Suprapubic skin (tissue), 4 donors: ENCODE results near the gene ABHD3. TPM values are rescaled to one million over a fixed set of nuclear protein-coding genes. Genes with fewer than 3 reads are reported as not detected.
"Not testable (repeated sequence)": the region's sequence is repeated elsewhere in the genome, so short reads cannot be mapped to it uniquely, and the experiment has no call there.

Experiments
- DNase-seq, 2 donors: peaks; one replicate each; pipeline ENCODE4 v3.0.0-alpha.2; 2019; ENCODE audit warnings: low spot score in 2 of 2
- H3K27ac ChIP-seq: fragments of 200-600 bp; sonication (generic); one replicate; pipeline ENCODE4 v1.5.1; 2019
- H3K27me3 ChIP-seq: fragments of 200-600 bp; sonication (generic); one replicate; pipeline ENCODE4 v1.5.1; 2019
- H3K36me3 ChIP-seq: fragments of 200-600 bp; sonication (generic); one replicate; pipeline ENCODE4 v1.5.1; 2019
- H3K4me1 ChIP-seq: fragments of 200-600 bp; sonication (generic); one replicate; pipeline ENCODE4 v1.5.1; 2019
- H3K4me3 ChIP-seq: fragments of 200-600 bp; sonication (generic); one replicate; pipeline ENCODE4 v1.5.1; 2019; ENCODE audit warnings: mild to moderate bottlenecking
- H3K9me3 ChIP-seq: fragments of 200-600 bp; sonication (generic); one replicate; pipeline ENCODE4 v1.5.1; 2019
- EP300 ChIP-seq: sonication (generic); formaldehyde crosslinking; IDR thresholded peaks from one replicate; pipeline ENCODE4 v1.6.1; 2017; ENCODE audit warnings: antibody characterized with exemption
- POLR2A ChIP-seq, 2 donors: fragments of 450-650 bp; IDR thresholded peaks; one replicate each; pipeline ENCODE4 v1.6.1; 2017; ENCODE audit warnings: antibody characterized with exemption in 2 of 2, mild to moderate bottlenecking in 2 of 2, moderate library complexity in 2 of 2
- POLR2AphosphoS5 ChIP-seq, 3 donors: sonication (generic); formaldehyde crosslinking; IDR thresholded peaks; one replicate each; pipeline ENCODE4 v1.6.1; 2017; ENCODE audit warnings: antibody characterized with exemption in 3 of 3
- WGBS: methylation state at CpG from one replicate; pipeline ENCODE4 v1.1.5; 2018; 5-methylcytosine and 5-hydroxymethylcytosine counted together
- total RNA-seq, 4 donors: library from RNA; depleted of rRNA; stranded (reverse); fragments of >200 nt; gene quantifications; one replicate each; pipeline ENCODE4 v1.1.0, GENCODE V29; 2016
- TF ChIP-seq, protein P1 (sequence below), 2 donors: fragments of 200-600 bp in 1 of 2; fragments of 450-650 bp in 1 of 2; sonication (generic) in 1 of 2; IDR thresholded peaks; one replicate each; pipeline ENCODE4 v1.5.1; 2016 to 2019; ENCODE audit warnings: antibody characterized with exemption in 2 of 2, mild to moderate bottlenecking in 1 of 2, moderate library complexity in 1 of 2

The ABHD3 gene
- total RNA-seq, 4 donors from 2014 or later, result 4.7 to 18.5 (median 6.8) TPM

DNA sequence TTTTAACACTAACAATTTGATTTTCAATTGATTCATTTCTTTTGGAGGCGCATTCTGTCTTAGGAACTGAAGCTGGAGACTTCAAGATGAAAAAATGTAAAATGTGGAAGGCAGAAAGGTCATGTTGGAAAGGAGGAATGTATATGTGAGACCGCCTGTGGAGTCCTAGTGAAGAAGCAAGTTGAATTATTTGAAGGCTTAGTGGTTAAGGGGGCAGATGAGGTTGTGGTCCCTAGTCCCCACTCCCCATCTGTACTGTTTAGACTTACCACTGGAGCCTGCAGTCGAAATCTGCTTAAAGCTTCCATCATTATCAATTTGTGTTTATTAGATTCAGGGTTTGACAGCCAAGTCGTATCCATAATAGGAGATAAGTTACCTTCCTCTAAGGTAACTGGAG, 20.6 kb upstream of the ABHD3 start:
- H3K4me1 ChIP-seq, result no peaks in the 10 kb centered on the region
- H3K4me3 ChIP-seq, result no peak overlapping the region
- no peak for DNase-seq
- H3K9me3 ChIP-seq, result no peaks in the 10 kb centered on the region
- H3K36me3 ChIP-seq, result no peaks in the 10 kb centered on the region
- no peak overlapping the region for H3K27ac ChIP-seq
- WGBS, result 81% methylated on average over 4 of the region's 4 CpGs
- TF ChIP-seq, protein P1, sequence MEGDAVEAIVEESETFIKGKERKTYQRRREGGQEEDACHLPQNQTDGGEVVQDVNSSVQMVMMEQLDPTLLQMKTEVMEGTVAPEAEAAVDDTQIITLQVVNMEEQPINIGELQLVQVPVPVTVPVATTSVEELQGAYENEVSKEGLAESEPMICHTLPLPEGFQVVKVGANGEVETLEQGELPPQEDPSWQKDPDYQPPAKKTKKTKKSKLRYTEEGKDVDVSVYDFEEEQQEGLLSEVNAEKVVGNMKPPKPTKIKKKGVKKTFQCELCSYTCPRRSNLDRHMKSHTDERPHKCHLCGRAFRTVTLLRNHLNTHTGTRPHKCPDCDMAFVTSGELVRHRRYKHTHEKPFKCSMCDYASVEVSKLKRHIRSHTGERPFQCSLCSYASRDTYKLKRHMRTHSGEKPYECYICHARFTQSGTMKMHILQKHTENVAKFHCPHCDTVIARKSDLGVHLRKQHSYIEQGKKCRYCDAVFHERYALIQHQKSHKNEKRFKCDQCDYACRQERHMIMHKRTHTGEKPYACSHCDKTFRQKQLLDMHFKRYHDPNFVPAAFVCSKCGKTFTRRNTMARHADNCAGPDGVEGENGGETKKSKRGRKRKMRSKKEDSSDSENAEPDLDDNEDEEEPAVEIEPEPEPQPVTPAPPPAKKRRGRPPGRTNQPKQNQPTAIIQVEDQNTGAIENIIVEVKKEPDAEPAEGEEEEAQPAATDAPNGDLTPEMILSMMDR (IDR thresholded peaks at IDR 0.05), result no peak
- TF ChIP-seq POLR2AphosphoS5 (IDR thresholded peaks at IDR 0.05) (no peak), EP300 (no peak), POLR2A (IDR thresholded peaks at IDR 0.05) (no peak)
- H3K27me3 ChIP-seq, result no peaks in the 10 kb centered on the region

GRCh38 chr18:21722687-21723086, 18.1 kb upstream of the ABHD3 start:
- Histone ChIP-seq H3K36me3 (no peaks in the 10 kb centered on the region), H3K9me3 (no peaks in the 10 kb centered on the region), H3K4me3 (no peak overlapping the region), H3K27ac (no peak overlapping the region), H3K4me1 (no peaks in the 10 kb centered on the region), H3K27me3 (no peaks in the 10 kb centered on the region)
- WGBS, result 72% methylated on average over 2 of the region's 2 CpGs
- DNase-seq, result no peak
- TF ChIP-seq, protein P1 (IDR thresholded peaks at IDR 0.05), result no peak
- TF ChIP-seq POLR2A (IDR thresholded peaks at IDR 0.05) (no peak), POLR2AphosphoS5 (IDR thresholded peaks at IDR 0.05) (no peak), EP300 (no peak)

DNA sequence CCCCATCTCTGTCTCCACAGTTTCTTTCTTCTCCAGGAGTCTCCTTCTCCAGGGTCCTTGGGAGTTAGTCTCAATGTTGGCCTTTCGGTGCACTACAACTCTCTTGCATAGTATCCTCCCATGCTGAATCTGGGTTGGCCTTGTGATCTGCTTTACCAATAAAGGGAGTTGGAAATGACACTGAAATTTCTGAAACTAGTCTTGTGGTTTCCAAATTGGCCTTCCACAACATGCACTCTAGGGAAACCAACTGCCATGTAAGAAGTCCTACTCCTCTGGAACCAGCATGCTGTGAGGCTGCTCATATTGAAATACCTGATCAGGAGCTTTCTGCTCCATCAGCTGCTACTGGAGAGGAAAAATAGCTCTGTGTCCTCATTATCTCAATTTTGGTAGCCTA, 9.9 kb upstream of the ABHD3 start:
- WGBS, result 100% methylated on average over 1 of the region's 1 CpG
- TF ChIP-seq POLR2AphosphoS5 (IDR thresholded peaks at IDR 0.05) (no peak), EP300 (no peak), POLR2A (IDR thresholded peaks at IDR 0.05) (no peak)
- TF ChIP-seq, protein P1 (IDR thresholded peaks at IDR 0.05), result no peak
- no peak overlapping the region for H3K4me3 ChIP-seq

DNA sequence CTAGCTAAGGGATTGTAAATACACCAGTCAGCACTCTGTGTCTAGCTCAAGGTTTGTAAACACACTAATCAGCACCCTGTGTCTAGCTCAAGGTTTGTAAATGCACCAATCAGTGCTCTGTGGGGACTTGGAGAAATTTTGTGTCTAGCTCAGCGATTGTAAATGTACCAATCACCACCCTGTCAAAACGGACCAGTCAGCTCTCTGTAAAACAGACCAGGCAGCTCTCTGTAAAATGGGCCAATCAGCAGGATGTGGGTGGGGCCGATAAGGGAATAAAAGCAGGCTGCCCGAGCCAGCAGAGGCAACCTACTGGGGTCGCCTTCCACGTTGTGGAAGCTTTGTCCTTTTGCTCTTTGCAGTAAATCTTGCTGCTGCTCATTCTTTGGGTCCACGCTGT, 2.6 kb upstream of the ABHD3 start:
- WGBS, result 83% methylated on average over 5 of the region's 7 CpGs
- H3K4me1 ChIP-seq, result peaks cover 23% of the 10 kb centered on the region
- not testable (repeated sequence) for H3K27ac ChIP-seq, DNase-seq, H3K36me3 ChIP-seq, H3K4me3 ChIP-seq, H3K9me3 ChIP-seq, H3K27me3 ChIP-seq

More for the DNA sequence above, 9.9 kb upstream of the ABHD3 start:
- DNase-seq, result no peak
- H3K9me3 ChIP-seq, result no peaks in the 10 kb centered on the region
- H3K27me3 ChIP-seq, result no peaks in the 10 kb centered on the region
- H3K27ac ChIP-seq, result no peak overlapping the region
- H3K4me1 ChIP-seq, result no peaks in the 10 kb centered on the region
- no peaks in the 10 kb centered on the region for H3K36me3 ChIP-seq

DNA sequence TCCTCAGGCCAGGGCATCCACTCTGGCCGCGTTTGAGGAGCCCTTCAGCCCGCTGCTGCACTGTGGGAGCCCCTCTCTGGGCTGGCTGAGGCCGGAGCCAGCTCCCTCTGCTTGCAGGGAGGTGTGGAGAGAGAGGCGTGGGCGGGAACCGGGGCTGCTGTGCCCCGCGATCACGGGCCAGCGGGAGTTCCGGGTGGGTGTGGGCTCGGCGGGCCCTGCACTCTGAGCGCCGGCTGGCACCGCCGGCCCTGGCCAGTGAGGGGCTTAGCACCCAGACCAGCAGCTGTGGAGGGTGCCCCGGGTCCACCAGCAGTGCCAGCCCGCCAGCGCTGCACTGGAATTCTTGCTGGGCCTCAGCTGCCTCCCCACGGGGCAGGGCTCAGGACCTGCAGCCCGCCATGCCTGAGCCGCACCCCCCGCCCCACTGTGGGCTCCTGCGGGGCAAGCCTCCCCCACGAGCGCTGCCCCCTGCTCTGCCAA, 1.9 kb upstream of the ABHD3 start:
- Histone ChIP-seq H3K4me3 (no peak overlapping the region), H3K27ac (no peak overlapping the region), H3K36me3 (no peaks in the 10 kb centered on the region), H3K27me3 (no peaks in the 10 kb centered on the region), H3K4me1 (peaks cover 23% of the 10 kb centered on the region), H3K9me3 (no peaks in the 10 kb centered on the region)
- no peak for TF ChIP-seq EP300
- TF ChIP-seq POLR2AphosphoS5 (IDR thresholded peaks at IDR 0.05), result no peak
- TF ChIP-seq, protein P1 (IDR thresholded peaks at IDR 0.05), result no peak
- no peak for TF ChIP-seq POLR2A (IDR thresholded peaks at IDR 0.05)
- no peak for DNase-seq
- WGBS, result 100% methylated on average over 7 of the region's 28 CpGs

DNA sequence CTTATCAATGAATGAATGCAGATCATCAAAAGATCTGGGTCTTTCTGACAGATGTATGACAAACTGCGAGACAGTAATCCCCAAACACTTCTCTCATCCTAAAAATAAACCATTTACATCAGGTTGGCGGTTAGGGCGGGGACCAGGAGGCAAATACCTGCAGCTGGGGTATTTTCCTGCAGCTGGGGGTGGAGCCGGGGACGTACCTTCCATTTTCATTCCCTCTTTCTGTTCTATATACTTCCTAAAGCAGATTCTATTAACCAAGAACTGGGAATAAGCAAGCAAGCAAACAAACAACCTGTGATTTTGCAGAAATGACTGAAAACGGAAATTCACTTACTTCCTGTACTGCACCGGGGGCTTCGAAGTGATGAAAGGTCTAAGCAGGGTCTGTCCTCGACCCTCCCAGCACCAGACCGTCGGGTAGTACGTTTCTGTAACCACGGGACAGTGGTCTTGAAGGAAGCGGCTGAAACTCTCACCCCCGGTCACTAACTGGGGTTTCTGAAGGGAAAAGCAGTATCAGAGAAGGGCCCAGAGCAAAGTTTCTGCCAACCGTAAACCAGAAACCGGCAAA, 1.2 kb downstream of the ABHD3 start:
- Histone ChIP-seq H3K4me3 (peak overlapping the region; percentile 92), H3K9me3 (no peaks in the 10 kb centered on the region), H3K36me3 (no peaks in the 10 kb centered on the region), H3K27ac (peak overlapping the region; percentile 92), H3K27me3 (no peaks in the 10 kb centered on the region), H3K4me1 (peaks cover 23% of the 10 kb centered on the region)
- TF ChIP-seq POLR2AphosphoS5 (IDR thresholded peaks at IDR 0.05), result no peak
- TF ChIP-seq POLR2A (IDR thresholded peaks at IDR 0.05), result no peak
- TF ChIP-seq, protein P1 (IDR thresholded peaks at IDR 0.05), result no peak
- no peak for TF ChIP-seq EP300
- WGBS, result 6% methylated on average over 17 of the region's 17 CpGs
- no peak for DNase-seq
